H1 (cell line): ENCODE results near the gene AIRE. TPM values are rescaled to one million over a fixed set of nuclear protein-coding genes. Genes with fewer than 3 reads are reported as not detected.

Source experiments
- CTCF ChIA-PET: fragments of 300-600 bp; sonication (Branson Sonifier 250); formaldehyde crosslinking; loops from one replicate; lab custom pipeline; 2021; ENCODE audit not compliant: partially characterized antibody; lab: Charles Lee
- POLR2A ChIA-PET: fragments of 300-600 bp; sonication (Branson Sonifier 250); formaldehyde crosslinking; loops from one replicate; lab custom pipeline; 2021; ENCODE audit warnings: inconsistent platforms; ENCODE audit not compliant: partially characterized antibody; lab: Charles Lee
- DNase-seq, 2 experiments: peaks; one replicate each; pipeline versions ENCODE4 v3.0.0 to v3.0.0-alpha.2; 2010 to 2022; ENCODE audit warnings: low spot score in 2 of 2, low read depth in 1 of 2, mixed read lengths in 1 of 2
- FAIRE-seq: peaks from 2 replicates; lab custom pipeline; 2011; peaks lifted over from hg19 to GRCh38; lab: Jason Lieb, UNC
- H2AFZ ChIP-seq: 2 replicates; pipeline ENCODE4 v1.8.1; 2012; ENCODE audit warnings: low read length, inconsistent platforms
- H2AK5ac ChIP-seq: 2 replicates; pipeline ENCODE4 v1.6.1; 2013; ENCODE audit warnings: low read depth, low read length
- H2BK120ac ChIP-seq: replicated peaks from 2 replicates; pipeline ENCODE3; 2013; ENCODE audit warnings: low read depth, low read length, inconsistent platforms
- H2BK12ac ChIP-seq: 2 replicates; pipeline ENCODE4 v1.6.1; 2013; ENCODE audit warnings: low read depth, low read length
- H2BK15ac ChIP-seq: 2 replicates; pipeline ENCODE4 v1.6.1; 2013; ENCODE audit warnings: low read length
- H2BK20ac ChIP-seq: 2 replicates; pipeline ENCODE4 v1.6.1; 2013; ENCODE audit warnings: low read length
- H2BK5ac ChIP-seq: 2 replicates; pipeline ENCODE4 v1.6.1; 2013; ENCODE audit warnings: low read depth, low read length
- H3K14ac ChIP-seq: 2 replicates; pipeline ENCODE4 v1.6.1; 2013; ENCODE audit warnings: inconsistent platforms; ENCODE audit not compliant: insufficient read length
- H3K18ac ChIP-seq: 2 replicates; pipeline ENCODE4 v1.6.1; 2013; ENCODE audit warnings: low read length; ENCODE audit errors: extremely low read depth
- H3K23ac ChIP-seq: 2 replicates; pipeline ENCODE4 v1.6.1; 2013; ENCODE audit warnings: inconsistent platforms; ENCODE audit not compliant: insufficient read length
- H3K23me2 ChIP-seq: 2 replicates; pipeline ENCODE4 v1.6.1; 2013; ENCODE audit warnings: low read depth, low read length
- H3K27ac ChIP-seq: 2 replicates; pipeline ENCODE4 v1.6.1; 2011; ENCODE audit warnings: low read depth, low read length, inconsistent platforms
- H3K27me3 ChIP-seq, 4 experiments: replicated peaks in 1 of 4; 1 replicate in 1 of 4; 2 replicates in 3 of 4; pipeline versions ENCODE4 v1.6.1 to v1.8.1; 2011 to 2013; ENCODE audit warnings: low read length in 3 of 4, mild to moderate bottlenecking in 3 of 4, inconsistent platforms in 2 of 4, mixed read lengths in 2 of 4, moderate library complexity in 1 of 4; ENCODE audit not compliant: control insufficient read depth in 3 of 4, insufficient read depth in 3 of 4; ENCODE audit errors: extremely low read depth in 1 of 4
- H3K36me3 ChIP-seq, 4 experiments: 2 replicates each; pipeline versions ENCODE4 v1.6.1 to v1.8.1; 2011 to 2013; ENCODE audit warnings: mild to moderate bottlenecking in 4 of 4, low read length in 3 of 4, moderate library complexity in 2 of 4, control low read depth in 1 of 4, inconsistent platforms in 1 of 4; ENCODE audit not compliant: insufficient read depth in 4 of 4, control insufficient read depth in 2 of 4
- H3K4ac ChIP-seq: replicated peaks from 2 replicates; pipeline ENCODE3; 2013; ENCODE audit warnings: low read length, low read depth, mixed read lengths, inconsistent platforms; ENCODE audit not compliant: insufficient read length
- H3K4me1 ChIP-seq, 4 experiments: replicated peaks in 1 of 4; 1 replicate in 1 of 4; 2 replicates in 3 of 4; pipeline versions ENCODE4 v1.6.1 to v1.8.1; 2011 to 2013; ENCODE audit warnings: low read length in 3 of 4, inconsistent platforms in 2 of 4, mixed read lengths in 1 of 4; ENCODE audit not compliant: insufficient read depth in 4 of 4, control insufficient read depth in 3 of 4
- H3K4me2 ChIP-seq, 2 experiments: 2 replicates each; pipeline versions ENCODE4 v1.6.1 to v1.8.1; 2011 to 2013; ENCODE audit warnings: low read depth in 2 of 2, low read length in 2 of 2, control low read depth in 1 of 2, inconsistent platforms in 1 of 2, mild to moderate bottlenecking in 1 of 2; ENCODE audit not compliant: insufficient read depth in 1 of 2
- H3K4me3 ChIP-seq, 4 experiments: fragments of 200-600, 300-600 bp in 1 of 4; sonication (generic), shearing (Covaris generic), sonication (Bioruptor Twin) in 1 of 4; 2 replicates each; pipeline versions ENCODE4 v1.5.1 to v1.8.1; 2011 to 2016; ENCODE audit warnings: low read length in 4 of 4, low read depth in 3 of 4, control low read depth in 2 of 4, inconsistent platforms in 2 of 4, mild to moderate bottlenecking in 2 of 4, mixed read lengths in 1 of 4, moderate library complexity in 1 of 4; ENCODE audit not compliant: insufficient read depth in 2 of 4; ENCODE audit errors: extremely low read depth in 1 of 4
- H3K56ac ChIP-seq: replicated peaks from 2 replicates; pipeline ENCODE3; 2013; ENCODE audit warnings: low read depth, mild to moderate bottlenecking, mixed read lengths, low read length, inconsistent platforms; ENCODE audit not compliant: insufficient read length
- H3K79me1 ChIP-seq: 2 replicates; pipeline ENCODE4 v1.6.1; 2013; ENCODE audit warnings: low read depth, low read length, control low read depth
- H3K79me2 ChIP-seq, 2 experiments: 2 replicates each; pipeline versions ENCODE4 v1.6.1 to v1.8.1; 2012 to 2013; ENCODE audit warnings: low read length in 2 of 2, mild to moderate bottlenecking in 2 of 2, inconsistent platforms in 1 of 2; ENCODE audit not compliant: insufficient read depth in 2 of 2, control insufficient read depth in 1 of 2
- H3K9ac ChIP-seq, 4 experiments: replicated peaks in 1 of 4; 1 replicate in 1 of 4; 2 replicates in 3 of 4; pipeline versions ENCODE4 v1.6.1 to v1.8.1; 2011 to 2013; ENCODE audit warnings: low read depth in 3 of 4, low read length in 3 of 4, control low read depth in 2 of 4, mild to moderate bottlenecking in 2 of 4, moderate library complexity in 2 of 4, inconsistent platforms in 1 of 4; ENCODE audit errors: extremely low read depth in 1 of 4
- H3K9me3 ChIP-seq, 2 experiments: 2 replicates each; pipeline versions ENCODE4 v1.6.1 to v1.8.1; 2012 to 2013; ENCODE audit warnings: mild to moderate bottlenecking in 2 of 2, moderate library complexity in 2 of 2, control low read depth in 1 of 2, inconsistent platforms in 1 of 2, low read depth in 1 of 2, low read length in 1 of 2, mixed read lengths in 1 of 2; ENCODE audit not compliant: insufficient read depth in 2 of 2
- H4K20me1 ChIP-seq, 2 experiments: replicated peaks in 1 of 2; 2 replicates each; pipeline versions ENCODE3 to v1.8.1; 2011 to 2013; ENCODE audit warnings: inconsistent platforms in 2 of 2, low read length in 2 of 2, mild to moderate bottlenecking in 1 of 2; ENCODE audit not compliant: insufficient read depth in 2 of 2, control insufficient read depth in 1 of 2
- H4K5ac ChIP-seq: 2 replicates; pipeline ENCODE4 v1.6.1; 2013; ENCODE audit warnings: low read length, low read depth, mixed read lengths, inconsistent platforms; ENCODE audit not compliant: insufficient read length
- H4K8ac ChIP-seq: 2 replicates; pipeline ENCODE4 v1.8.0; 2013; ENCODE audit warnings: mild to moderate bottlenecking, moderate library complexity, low read length, inconsistent platforms; ENCODE audit not compliant: insufficient read depth; ENCODE audit errors: extremely low read depth
- H4K91ac ChIP-seq: replicated peaks from 2 replicates; pipeline ENCODE3; 2013; ENCODE audit warnings: low read length, mixed read lengths, inconsistent platforms; ENCODE audit not compliant: insufficient read length
- KDM4A ChIP-seq: IDR thresholded peaks from one replicate; pipeline ENCODE4 v1.7.1; 2012; ENCODE audit warnings: low read depth, mild to moderate bottlenecking, moderate library complexity, low read length, inconsistent platforms; ENCODE audit not compliant: severe bottlenecking
- WGBS, 2 experiments: shearing (Covaris generic) in 1 of 2; methylation state at CpG; one replicate each; pipeline versions ENCODE4 v1.1.6 to v1.1.7; 2013 to 2015; ENCODE audit warnings: low lambda C conversion rate in 2 of 2, mixed read lengths in 2 of 2, inconsistent platforms in 1 of 2, low coverage in 1 of 2, missing lambda C conversion rate in 1 of 2; ENCODE audit not compliant: insufficient replicate concordance in 2 of 2, insufficient coverage in 1 of 2, insufficient read length in 1 of 2; ENCODE audit errors: extremely low coverage in 1 of 2, missing lambda C conversion rate in 1 of 2; 5-methylcytosine and 5-hydroxymethylcytosine counted together
- polyA plus RNA-seq, 7 experiments: library from polyadenylated mRNA; depleted of rRNA in 3 of 7; stranded (reverse) in 5 of 7; unstranded in 2 of 7; fragments of >200 nt in 5 of 7; fragments of 200-250 nt in 2 of 7; gene quantifications; 1 replicate in 5 of 7; 2 replicates in 1 of 7; 4 replicates in 1 of 7; pipeline versions ENCODE4 v1.2.1 to v1.2.3, GENCODE V29; 2011 to 2013; ENCODE audit warnings: missing spikeins in 2 of 7, mixed read lengths in 2 of 7
- total RNA-seq: library from RNA; stranded (reverse); fragmentation: NEBNext Ultra II Directional; extraction: Animal tissue kit (Norgen Biotek cat#: 25700); gene quantifications from 2 replicates; pipeline ENCODE4 v1.2.1, GENCODE V29; 2021

AIRE gene
- total and polyA plus RNA-seq, 2 of the 8 experiments (the other 6 are each of a cell fraction or from before 2014, with no cell fraction given) = 0.09 TPM; not detected in 1

- Histone ChIP-seq H2AK5ac (no peak overlapping the region), H4K8ac (no peak overlapping the region), H3K4me2 (no peak overlapping the region), H3K79me2 (no peaks in the 10 kb centered on the region), H3K27ac (no peak overlapping the region), H3K56ac (no peak overlapping the region), H3K4me1 (no peaks in the 10 kb centered on the region), H2BK15ac (no peak overlapping the region), H4K91ac (no peak overlapping the region), H3K4ac (no peak overlapping the region), H3K9ac (no peak overlapping the region), H2BK20ac (no peak overlapping the region), H2AFZ (no peak overlapping the region), H2BK5ac (no peak overlapping the region), H3K79me1 (no peaks in the 10 kb centered on the region), H3K18ac (no peak overlapping the region), H3K36me3 (peaks cover 0 to 30% (median 1%) of the 10 kb centered on the region in 4 experiments; a peak in 2 of 8 replicates), H3K27me3 (no peaks in the 10 kb centered on the region), H3K23ac (no peak overlapping the region), H4K20me1 (peaks cover 0 to 3% of the 10 kb centered on the region in 2 experiments), H2BK120ac (no peak overlapping the region), H3K23me2 (no peaks in the 10 kb centered on the region), H3K14ac (no peak overlapping the region), H3K9me3 (no peaks in the 10 kb centered on the region), H2BK12ac (no peak overlapping the region), H4K5ac (no peak overlapping the region), H3K4me3 (no peak overlapping the region)
- no peak for TF ChIP-seq KDM4A
- 90% methylated on average over 7 of the region's 13 CpGs; no CpG with 5 or more reads in 1 of the 2 experiments for WGBS, 2 experiments
- POLR2A ChIA-PET = interaction anchor here (1.4 to 1.7 kb wide), 2 partner anchors 11 to 12 kb away, joined by 4 to 7 read pairs; no protein-coding TSS in a partner anchor
- DNase-seq (no peak), FAIRE-seq (no peak)
- CTCF ChIA-PET = no interaction called here
Measured at GRCh38 chr21:44326272-44326647, 40.6 kb downstream of the AIRE start.
